ENCODE data around the gene GTF3C2. TPM values are rescaled to one million over a fixed set of nuclear protein-coding genes. Genes with fewer than 3 reads are reported as not detected.

The GTF3C2 gene
- total and polyA plus RNA-seq, 4 donors = 28.7 to 61.8 (median 43.7) TPM

DNA sequence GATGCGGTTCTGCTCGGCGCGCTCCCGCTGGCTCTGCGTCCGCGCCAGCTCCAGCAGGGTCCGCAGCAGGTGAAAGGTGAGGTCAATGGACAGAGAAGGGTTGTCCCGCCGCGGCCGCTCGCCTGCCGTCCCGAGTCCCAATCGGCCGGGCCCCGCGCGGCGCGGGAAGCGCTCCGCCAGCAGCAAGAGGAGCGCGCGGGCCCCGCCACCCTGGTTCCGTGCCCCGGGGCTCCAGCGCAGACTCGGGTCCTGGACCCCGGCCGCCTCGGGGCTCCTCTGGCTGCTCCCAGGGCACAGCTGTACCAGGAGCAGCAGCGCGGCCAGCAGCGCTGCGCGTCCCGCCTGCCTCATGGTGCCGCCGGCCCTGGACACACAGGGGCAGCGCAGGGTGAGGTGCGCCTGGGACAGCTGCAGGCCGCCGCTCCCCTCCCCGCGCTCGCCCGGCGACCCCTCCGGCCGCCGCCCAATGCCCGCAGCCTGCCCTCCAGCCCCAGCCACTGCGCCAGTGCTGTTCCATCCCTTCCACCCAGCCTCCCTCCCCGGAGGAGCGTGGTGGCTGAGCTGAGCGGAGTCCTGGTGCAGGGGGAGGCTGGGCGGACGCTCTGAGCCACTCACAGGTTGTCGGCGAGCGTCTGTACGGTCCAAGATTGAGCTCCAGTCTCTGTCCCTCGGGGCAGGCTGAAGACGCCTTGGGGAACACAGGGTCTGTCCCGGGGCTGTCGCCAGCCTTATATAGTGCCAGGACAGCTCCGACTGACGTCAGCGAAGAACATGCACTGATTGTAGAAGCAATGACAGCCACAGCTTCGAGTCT lies 48.8 kb downstream of the GTF3C2 start:
- H3K9ac ChIP-seq (ENCODE audit: insufficient read depth in 1 of 2, low read length in 2 of 2) = no peak overlapping the region
- ATAC-seq (ENCODE audit: insufficient read depth, low FRiP score) = no peak

DNA sequence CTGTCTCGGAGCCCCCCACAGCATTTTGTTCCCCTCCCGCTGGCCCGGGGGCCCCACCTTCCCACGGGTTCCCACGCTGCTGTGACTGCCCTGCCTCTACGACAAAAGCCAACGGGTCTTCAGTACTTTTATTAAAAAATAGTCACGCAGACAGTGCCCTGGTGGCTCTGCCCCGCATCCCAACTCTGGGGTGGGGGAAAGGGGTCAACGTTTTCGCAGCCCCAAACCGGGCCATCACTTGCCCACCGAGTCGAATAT lies 49.3 kb downstream of the GTF3C2 start:
- Histone ChIP-seq H3K4me1 (ENCODE audit: control insufficient read depth in 5 of 5, insufficient read depth in 5 of 5, low read length in 5 of 5) (peaks cover 0 to 20% (median 0%) of the 10 kb centered on the region in 5 donors), H3K36me3 (ENCODE audit: control insufficient read depth in 4 of 4, insufficient read depth in 4 of 4, low read length in 4 of 4) (peaks cover 0 to 16% (median 9%) of the 10 kb centered on the region in 4 donors), H3K27me3 (ENCODE audit: control insufficient read depth in 3 of 3, insufficient read depth in 3 of 3, low read length in 2 of 3) (peaks cover 0 to 44% (median 34%) of the 10 kb centered on the region in 3 donors), H3K9ac (ENCODE audit: insufficient read depth in 1 of 2, low read length in 2 of 2) (no peak overlapping the region), H3K27ac (ENCODE audit: low read depth in 1 of 2, low read length in 1 of 2) (no peak overlapping the region), H3K4me3 (no peak overlapping the region), H3K9me3 (ENCODE audit: control insufficient read depth in 4 of 4, insufficient read depth in 3 of 4, low read length in 3 of 4) (peaks cover 0 to 11% (median 0%) of the 10 kb centered on the region in 4 donors)
- DNase-seq (no peak), ATAC-seq (ENCODE audit: insufficient read depth, low FRiP score) (no peak)
- WGBS, 2 donors = 10% methylated on average over 14 of the region's 14 CpGs
- TF ChIP-seq CTCF (IDR thresholded peaks at IDR 0.05; ENCODE audit: control extremely low read depth, extremely low read depth) = no peak

More for the DNA sequence above, 48.8 kb downstream of the GTF3C2 start:
- H3K9me3 ChIP-seq (ENCODE audit: control insufficient read depth in 4 of 4, insufficient read depth in 3 of 4, low read length in 3 of 4) = peaks cover 0 to 11% (median 0%) of the 10 kb centered on the region in 4 donors
- peaks cover 0 to 44% (median 34%) of the 10 kb centered on the region in 3 donors for H3K27me3 ChIP-seq (ENCODE audit: control insufficient read depth in 3 of 3, insufficient read depth in 3 of 3, low read length in 2 of 3)
- DNase-seq = no peak
- no peak for TF ChIP-seq CTCF (IDR thresholded peaks at IDR 0.05; ENCODE audit: control extremely low read depth, extremely low read depth)
- H3K27ac ChIP-seq (ENCODE audit: low read depth in 1 of 2, low read length in 1 of 2) = no peak overlapping the region
- 19 to 25% methylated on average over 67 to 75 of the region's 75 CpGs for WGBS, 2 donors
- H3K36me3 ChIP-seq (ENCODE audit: control insufficient read depth in 4 of 4, insufficient read depth in 4 of 4, low read length in 4 of 4) = peaks cover 0 to 17% (median 9%) of the 10 kb centered on the region in 4 donors
- H3K4me1 ChIP-seq (ENCODE audit: control insufficient read depth in 5 of 5, insufficient read depth in 5 of 5, low read length in 5 of 5) = peaks cover 0 to 20% (median 0%) of the 10 kb centered on the region in 5 donors
- no peak overlapping the region for H3K4me3 ChIP-seq

DNA sequence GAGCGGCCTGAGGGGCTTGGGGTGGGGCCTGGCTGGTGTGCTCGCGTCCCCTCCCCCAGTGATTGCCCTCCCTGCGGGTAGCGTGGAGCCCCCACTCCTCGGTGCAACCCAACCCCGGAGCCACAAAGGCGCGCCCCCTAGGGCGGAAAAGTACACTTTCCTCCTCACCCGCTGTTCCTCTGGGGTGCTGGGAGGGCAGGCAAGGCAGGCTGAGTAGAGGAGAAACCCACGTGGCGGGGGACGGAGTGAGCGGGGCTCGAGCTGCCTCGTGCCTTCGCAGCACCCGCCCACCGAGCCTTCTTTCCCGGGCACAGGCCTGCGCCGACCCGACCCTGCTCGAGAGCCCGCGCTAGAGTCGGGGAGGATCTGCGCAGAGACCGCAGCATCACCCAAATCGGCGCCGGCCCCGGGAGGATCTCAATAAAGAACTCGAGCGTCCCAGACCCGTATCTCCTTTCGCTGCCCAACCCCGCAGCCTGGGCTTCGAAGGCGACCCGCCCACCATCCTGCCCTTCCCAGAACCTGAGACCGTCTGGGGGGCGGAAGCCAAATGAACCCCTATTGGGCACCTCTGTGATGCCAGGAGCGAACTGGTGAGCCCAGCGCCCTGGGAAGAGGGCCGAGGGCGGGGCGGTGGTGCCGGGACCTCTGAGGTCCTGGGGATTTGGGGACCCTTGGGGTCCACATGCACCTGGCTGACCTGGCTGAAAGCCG lies 49.8 kb downstream of the GTF3C2 start:
- peaks cover 0 to 20% (median 0%) of the 10 kb centered on the region in 5 donors for H3K4me1 ChIP-seq (ENCODE audit: control insufficient read depth in 5 of 5, insufficient read depth in 5 of 5, low read length in 5 of 5)
- no peak for TF ChIP-seq CTCF (IDR thresholded peaks at IDR 0.05; ENCODE audit: control extremely low read depth, extremely low read depth)
- no peak overlapping the region for H3K9ac ChIP-seq (ENCODE audit: insufficient read depth in 1 of 2, low read length in 2 of 2)
- DNase-seq (no peak), ATAC-seq (ENCODE audit: insufficient read depth, low FRiP score) (no peak)
- whole genome bisulfite sequencing, 2 donors = 2 to 4% methylated on average over 48 to 51 of the region's 51 CpGs
- H3K36me3 ChIP-seq (ENCODE audit: control insufficient read depth in 4 of 4, insufficient read depth in 4 of 4, low read length in 4 of 4) = peaks cover 0 to 14% (median 8%) of the 10 kb centered on the region in 4 donors
- H3K4me3 ChIP-seq = no peak overlapping the region
- H3K27me3 ChIP-seq (ENCODE audit: control insufficient read depth in 3 of 3, insufficient read depth in 3 of 3, low read length in 2 of 3) = peaks cover 0 to 44% (median 34%) of the 10 kb centered on the region in 3 donors
- H3K9me3 ChIP-seq (ENCODE audit: control insufficient read depth in 4 of 4, insufficient read depth in 3 of 4, low read length in 3 of 4) = peaks cover 0 to 11% (median 0%) of the 10 kb centered on the region in 4 donors
- no peak overlapping the region for H3K27ac ChIP-seq (ENCODE audit: low read depth in 1 of 2, low read length in 1 of 2)
